Measurements from ENCODE around the gene NTM. TPM values are rescaled to one million over a fixed set of nuclear protein-coding genes. Genes with fewer than 3 reads are reported as not detected.

NTM gene
- total RNA-seq, 1 experiment from 2014 or later, result 8.6 TPM

DNA sequence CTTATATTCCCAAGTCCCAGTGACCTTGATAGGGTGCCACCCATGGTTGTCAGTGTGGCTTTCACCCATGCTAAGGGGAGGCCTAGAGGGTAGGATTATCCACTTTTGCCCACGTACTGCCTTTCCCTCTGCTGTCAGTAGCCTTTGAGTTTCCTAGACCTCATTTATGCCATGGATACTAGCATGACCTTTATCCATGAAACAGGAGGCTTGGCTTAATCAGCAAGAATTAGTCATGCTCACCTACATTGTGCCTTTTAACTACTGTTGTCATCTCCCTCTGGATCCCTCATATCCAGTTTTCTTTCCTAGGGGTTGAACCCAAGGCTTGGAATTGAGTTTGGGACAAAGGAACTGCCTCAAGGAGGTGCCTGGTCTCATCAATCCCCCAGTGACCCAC is 716.7 kb downstream of the NTM start:
- no peak overlapping the region for H3K4me3 ChIP-seq (ENCODE audit: low read depth, low read length, poor library complexity, severe bottlenecking)
- ChIA-PET POLR2A (ENCODE audit: low non-redundant PET) (no interaction called here), CTCF (no interaction called here)
- BruUV-seq (replicated peaks), result no TSS peak
- intact Hi-C loops (cut with micrococcal nuclease; ENCODE audit: unreplicated experiment), result no loop called here
- H3K27ac ChIP-seq (ENCODE audit: low read depth, low read length, poor library complexity, severe bottlenecking), result no peak overlapping the region
- no peak for DNase-seq (ENCODE audit: low spot score)
- TF ChIP-seq EZH2 (IDR thresholded peaks at IDR 0.05; ENCODE audit: borderline replicate concordance, low read depth, low read length, poor library complexity, severe bottlenecking), result no peak
- TF ChIP-seq, protein P1, sequence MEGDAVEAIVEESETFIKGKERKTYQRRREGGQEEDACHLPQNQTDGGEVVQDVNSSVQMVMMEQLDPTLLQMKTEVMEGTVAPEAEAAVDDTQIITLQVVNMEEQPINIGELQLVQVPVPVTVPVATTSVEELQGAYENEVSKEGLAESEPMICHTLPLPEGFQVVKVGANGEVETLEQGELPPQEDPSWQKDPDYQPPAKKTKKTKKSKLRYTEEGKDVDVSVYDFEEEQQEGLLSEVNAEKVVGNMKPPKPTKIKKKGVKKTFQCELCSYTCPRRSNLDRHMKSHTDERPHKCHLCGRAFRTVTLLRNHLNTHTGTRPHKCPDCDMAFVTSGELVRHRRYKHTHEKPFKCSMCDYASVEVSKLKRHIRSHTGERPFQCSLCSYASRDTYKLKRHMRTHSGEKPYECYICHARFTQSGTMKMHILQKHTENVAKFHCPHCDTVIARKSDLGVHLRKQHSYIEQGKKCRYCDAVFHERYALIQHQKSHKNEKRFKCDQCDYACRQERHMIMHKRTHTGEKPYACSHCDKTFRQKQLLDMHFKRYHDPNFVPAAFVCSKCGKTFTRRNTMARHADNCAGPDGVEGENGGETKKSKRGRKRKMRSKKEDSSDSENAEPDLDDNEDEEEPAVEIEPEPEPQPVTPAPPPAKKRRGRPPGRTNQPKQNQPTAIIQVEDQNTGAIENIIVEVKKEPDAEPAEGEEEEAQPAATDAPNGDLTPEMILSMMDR (conservative IDR thresholded peaks at IDR 0.05; ENCODE audit: low read depth, low read length), result no peak
- peaks cover 59% of the 10 kb centered on the region for H3K9me3 ChIP-seq (ENCODE audit: low read depth, low read length, poor library complexity, severe bottlenecking)
- H3K36me3 ChIP-seq (ENCODE audit: insufficient read depth, low read length, poor library complexity, severe bottlenecking), result no peaks in the 10 kb centered on the region
- no peaks in the 10 kb centered on the region for H3K4me1 ChIP-seq (ENCODE audit: insufficient read depth, low read length, poor library complexity, severe bottlenecking)
- H3K27me3 ChIP-seq (replicated peaks; ENCODE audit: insufficient read depth, low read depth, low read length, poor library complexity), result no peaks in the 10 kb centered on the region

DNA sequence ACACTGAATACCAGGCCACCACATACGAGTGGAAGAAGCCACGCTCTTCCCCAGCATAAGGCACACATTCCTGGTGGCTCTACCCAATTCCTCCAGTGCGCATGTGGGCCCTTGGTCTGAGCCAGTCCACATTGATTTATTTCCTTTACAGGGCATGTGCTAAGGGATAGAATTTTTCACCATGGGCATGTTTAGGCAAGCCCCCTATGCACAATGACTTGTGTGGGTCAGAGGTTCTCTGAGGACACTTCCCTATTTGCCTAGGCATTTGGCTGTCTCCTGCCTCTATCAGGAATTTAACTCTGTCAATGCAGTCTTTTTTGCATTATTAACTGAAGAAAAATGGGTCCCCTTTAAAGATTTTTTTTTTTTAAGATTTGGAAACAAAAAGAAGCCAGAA is 718.1 kb downstream of the NTM start:
- intact Hi-C loops (cut with micrococcal nuclease; ENCODE audit: unreplicated experiment), result no loop called here
- no peaks in the 10 kb centered on the region for H3K4me1 ChIP-seq (ENCODE audit: insufficient read depth, low read length, poor library complexity, severe bottlenecking)
- H3K9me3 ChIP-seq (ENCODE audit: low read depth, low read length, poor library complexity, severe bottlenecking), result peaks cover 48% of the 10 kb centered on the region
- no peak overlapping the region for H3K4me3 ChIP-seq (ENCODE audit: low read depth, low read length, poor library complexity, severe bottlenecking)
- ChIA-PET POLR2A (ENCODE audit: low non-redundant PET) (no interaction called here), CTCF (no interaction called here)
- no peak overlapping the region for H3K27ac ChIP-seq (ENCODE audit: low read depth, low read length, poor library complexity, severe bottlenecking)
- BruUV-seq (replicated peaks), result no TSS peak
- TF ChIP-seq, protein P1 (conservative IDR thresholded peaks at IDR 0.05; ENCODE audit: low read depth, low read length), result no peak
- no peak for TF ChIP-seq EZH2 (IDR thresholded peaks at IDR 0.05; ENCODE audit: borderline replicate concordance, low read depth, low read length, poor library complexity, severe bottlenecking)
- no peaks in the 10 kb centered on the region for H3K36me3 ChIP-seq (ENCODE audit: insufficient read depth, low read length, poor library complexity, severe bottlenecking)
- no peak for DNase-seq (ENCODE audit: low spot score)
- no peaks in the 10 kb centered on the region for H3K27me3 ChIP-seq (replicated peaks; ENCODE audit: insufficient read depth, low read depth, low read length, poor library complexity)

DNA sequence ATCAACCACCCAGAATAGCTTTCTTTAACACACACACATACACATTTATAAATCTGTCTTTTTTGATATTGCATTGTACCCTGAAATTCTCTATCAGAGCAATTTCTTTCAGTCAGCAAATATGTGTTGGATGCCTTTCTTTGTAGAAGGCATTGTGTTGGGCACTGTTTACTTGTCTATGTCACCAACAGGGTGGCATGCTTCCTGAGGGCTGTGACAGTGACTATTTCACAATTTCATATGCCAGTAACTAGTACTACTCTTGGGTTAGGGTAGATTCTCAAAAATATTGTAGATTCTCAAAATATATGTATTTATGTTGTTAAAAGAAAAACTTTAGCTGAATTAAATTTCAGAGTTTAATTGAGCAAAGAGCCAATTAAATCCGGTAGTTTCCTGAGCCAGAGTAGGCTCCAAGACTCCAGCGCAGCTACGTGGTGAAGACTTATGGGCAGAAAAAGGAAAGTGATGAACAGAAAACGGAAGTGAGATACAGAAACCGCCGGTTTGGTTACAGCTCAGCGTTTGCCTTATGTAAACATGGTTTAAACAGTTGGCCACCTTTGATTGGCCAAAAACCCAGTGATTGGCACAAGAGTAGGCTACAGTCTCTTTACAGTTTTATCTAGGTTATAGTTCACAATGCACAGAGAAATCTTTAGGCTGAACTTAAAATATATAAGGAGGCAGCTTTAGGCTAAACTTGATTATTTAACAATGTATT is 723.3 kb downstream of the NTM start:
- H3K27ac ChIP-seq (ENCODE audit: low read depth, low read length, poor library complexity, severe bottlenecking), result no peak overlapping the region
- ChIA-PET CTCF (no interaction called here), POLR2A (ENCODE audit: low non-redundant PET) (no interaction called here)
- TF ChIP-seq EZH2 (IDR thresholded peaks at IDR 0.05; ENCODE audit: borderline replicate concordance, low read depth, low read length, poor library complexity, severe bottlenecking), result no peak
- TF ChIP-seq, protein P1 (conservative IDR thresholded peaks at IDR 0.05; ENCODE audit: low read depth, low read length), result no peak
- no peak overlapping the region for H3K4me3 ChIP-seq (ENCODE audit: low read depth, low read length, poor library complexity, severe bottlenecking)
- DNase-seq (ENCODE audit: low spot score), result no peak
- no peaks in the 10 kb centered on the region for H3K27me3 ChIP-seq (replicated peaks; ENCODE audit: insufficient read depth, low read depth, low read length, poor library complexity)
- H3K4me1 ChIP-seq (ENCODE audit: insufficient read depth, low read length, poor library complexity, severe bottlenecking), result no peaks in the 10 kb centered on the region
- peaks cover 8% of the 10 kb centered on the region for H3K9me3 ChIP-seq (ENCODE audit: low read depth, low read length, poor library complexity, severe bottlenecking)
- intact Hi-C loops (cut with micrococcal nuclease; ENCODE audit: unreplicated experiment), result no loop called here
- BruUV-seq (replicated peaks), result no TSS peak
- no peaks in the 10 kb centered on the region for H3K36me3 ChIP-seq (ENCODE audit: insufficient read depth, low read length, poor library complexity, severe bottlenecking)
